Liver (tissue), 3 donors: Measurements from ENCODE around the gene GMDS.

Experiments
- FOXA1 ChIP-seq: IDR thresholded peaks from 2 replicates; pipeline ENCODE4 v1.6.1; 2016; ENCODE audit warnings: antibody characterized with exemption
- GABPA ChIP-seq, 2 donors: IDR thresholded peaks in 1 of 2; conservative IDR thresholded peaks in 1 of 2; 2 replicates each; pipeline ENCODE4 v1.6.1; 2016; ENCODE audit warnings: antibody characterized with exemption in 2 of 2, mild to moderate bottlenecking in 1 of 2, moderate library complexity in 1 of 2
- JUND ChIP-seq, 2 donors: IDR thresholded peaks; 2 replicates each; pipeline ENCODE4 v1.6.1; 2016; ENCODE audit warnings: antibody characterized with exemption in 2 of 2
- SP1 ChIP-seq: IDR thresholded peaks from 2 replicates; pipeline ENCODE4 v1.6.1; 2018; ENCODE audit warnings: antibody characterized with exemption, mild to moderate bottlenecking
- TAF1 ChIP-seq: conservative IDR thresholded peaks from 2 replicates; pipeline ENCODE4 v1.6.1; 2016; ENCODE audit warnings: antibody characterized with exemption, mild to moderate bottlenecking
- TF ChIP-seq, protein P1 (sequence below): fragments of 150-350 bp; IDR thresholded peaks from 2 replicates; pipeline ENCODE4 v1.5.1; 2017; ENCODE audit warnings: improper control_type of control experiment, low read depth, low read length; ENCODE audit not compliant: missing input control
- TF ChIP-seq, protein P2 (sequence below): IDR thresholded peaks from 2 replicates; pipeline ENCODE4 v1.6.1; 2016; ENCODE audit warnings: antibody characterized with exemption
- TF ChIP-seq, protein P3 (sequence below): IDR thresholded peaks from 2 replicates; pipeline ENCODE4 v1.6.1; 2016; ENCODE audit warnings: antibody characterized with exemption, mild to moderate bottlenecking
- donor health status: healthy.
- donor health status: healthy.

DNA sequence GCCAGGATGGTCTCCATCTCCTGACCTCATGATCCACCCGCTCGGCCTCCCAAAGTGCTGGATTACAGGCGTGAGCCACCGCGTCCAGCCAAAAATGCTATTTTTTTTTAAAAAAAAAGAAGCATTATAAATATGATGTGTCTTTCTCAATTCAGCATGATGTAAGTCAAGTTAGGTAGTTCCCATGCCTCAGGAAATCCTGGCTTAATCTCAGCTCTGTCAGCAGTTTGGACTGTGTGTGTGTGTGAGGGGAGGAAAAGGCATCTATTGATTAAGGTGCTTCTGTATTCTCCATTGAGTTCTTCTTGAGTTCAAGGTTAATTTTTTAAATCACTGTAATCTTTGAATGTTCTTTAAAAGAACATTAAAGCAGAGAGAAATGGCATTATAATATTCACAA, 51.5 kb downstream of the GMDS start:
- TF ChIP-seq TAF1: no peak
- no peak for TF ChIP-seq GABPA (IDR thresholded peaks at IDR 0.05 in 1 of 2, conservative IDR thresholded peaks at IDR 0.05 in 1 of 2)
- TF ChIP-seq, protein P1, sequence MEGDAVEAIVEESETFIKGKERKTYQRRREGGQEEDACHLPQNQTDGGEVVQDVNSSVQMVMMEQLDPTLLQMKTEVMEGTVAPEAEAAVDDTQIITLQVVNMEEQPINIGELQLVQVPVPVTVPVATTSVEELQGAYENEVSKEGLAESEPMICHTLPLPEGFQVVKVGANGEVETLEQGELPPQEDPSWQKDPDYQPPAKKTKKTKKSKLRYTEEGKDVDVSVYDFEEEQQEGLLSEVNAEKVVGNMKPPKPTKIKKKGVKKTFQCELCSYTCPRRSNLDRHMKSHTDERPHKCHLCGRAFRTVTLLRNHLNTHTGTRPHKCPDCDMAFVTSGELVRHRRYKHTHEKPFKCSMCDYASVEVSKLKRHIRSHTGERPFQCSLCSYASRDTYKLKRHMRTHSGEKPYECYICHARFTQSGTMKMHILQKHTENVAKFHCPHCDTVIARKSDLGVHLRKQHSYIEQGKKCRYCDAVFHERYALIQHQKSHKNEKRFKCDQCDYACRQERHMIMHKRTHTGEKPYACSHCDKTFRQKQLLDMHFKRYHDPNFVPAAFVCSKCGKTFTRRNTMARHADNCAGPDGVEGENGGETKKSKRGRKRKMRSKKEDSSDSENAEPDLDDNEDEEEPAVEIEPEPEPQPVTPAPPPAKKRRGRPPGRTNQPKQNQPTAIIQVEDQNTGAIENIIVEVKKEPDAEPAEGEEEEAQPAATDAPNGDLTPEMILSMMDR: no peak
- TF ChIP-seq, protein P2, sequence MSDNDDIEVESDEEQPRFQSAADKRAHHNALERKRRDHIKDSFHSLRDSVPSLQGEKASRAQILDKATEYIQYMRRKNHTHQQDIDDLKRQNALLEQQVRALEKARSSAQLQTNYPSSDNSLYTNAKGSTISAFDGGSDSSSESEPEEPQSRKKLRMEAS: no peak
- no peak for TF ChIP-seq JUND (IDR thresholded peaks at IDR 0.05)
- no peak for TF ChIP-seq FOXA1
- no peak for TF ChIP-seq SP1
- TF ChIP-seq, protein P3, sequence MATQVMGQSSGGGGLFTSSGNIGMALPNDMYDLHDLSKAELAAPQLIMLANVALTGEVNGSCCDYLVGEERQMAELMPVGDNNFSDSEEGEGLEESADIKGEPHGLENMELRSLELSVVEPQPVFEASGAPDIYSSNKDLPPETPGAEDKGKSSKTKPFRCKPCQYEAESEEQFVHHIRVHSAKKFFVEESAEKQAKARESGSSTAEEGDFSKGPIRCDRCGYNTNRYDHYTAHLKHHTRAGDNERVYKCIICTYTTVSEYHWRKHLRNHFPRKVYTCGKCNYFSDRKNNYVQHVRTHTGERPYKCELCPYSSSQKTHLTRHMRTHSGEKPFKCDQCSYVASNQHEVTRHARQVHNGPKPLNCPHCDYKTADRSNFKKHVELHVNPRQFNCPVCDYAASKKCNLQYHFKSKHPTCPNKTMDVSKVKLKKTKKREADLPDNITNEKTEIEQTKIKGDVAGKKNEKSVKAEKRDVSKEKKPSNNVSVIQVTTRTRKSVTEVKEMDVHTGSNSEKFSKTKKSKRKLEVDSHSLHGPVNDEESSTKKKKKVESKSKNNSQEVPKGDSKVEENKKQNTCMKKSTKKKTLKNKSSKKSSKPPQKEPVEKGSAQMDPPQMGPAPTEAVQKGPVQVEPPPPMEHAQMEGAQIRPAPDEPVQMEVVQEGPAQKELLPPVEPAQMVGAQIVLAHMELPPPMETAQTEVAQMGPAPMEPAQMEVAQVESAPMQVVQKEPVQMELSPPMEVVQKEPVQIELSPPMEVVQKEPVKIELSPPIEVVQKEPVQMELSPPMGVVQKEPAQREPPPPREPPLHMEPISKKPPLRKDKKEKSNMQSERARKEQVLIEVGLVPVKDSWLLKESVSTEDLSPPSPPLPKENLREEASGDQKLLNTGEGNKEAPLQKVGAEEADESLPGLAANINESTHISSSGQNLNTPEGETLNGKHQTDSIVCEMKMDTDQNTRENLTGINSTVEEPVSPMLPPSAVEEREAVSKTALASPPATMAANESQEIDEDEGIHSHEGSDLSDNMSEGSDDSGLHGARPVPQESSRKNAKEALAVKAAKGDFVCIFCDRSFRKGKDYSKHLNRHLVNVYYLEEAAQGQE: no peak
